HG03565 (cell line): Measurements from ENCODE around the gene SLC4A9.
"Not testable (repeated sequence)": the region's sequence is repeated elsewhere in the genome, so short reads cannot be mapped to it uniquely, and the experiment has no call there.

ENCODE experiments used
- ATAC-seq: cut with Tn5 transposase; IDR thresholded peaks from one replicate; pipeline ENCODE4 v1.9.1; 2021; ENCODE audit warnings: mild to moderate bottlenecking, moderate library complexity; ENCODE audit not compliant: unreplicated experiment

SLC4A9 gene

DNA sequence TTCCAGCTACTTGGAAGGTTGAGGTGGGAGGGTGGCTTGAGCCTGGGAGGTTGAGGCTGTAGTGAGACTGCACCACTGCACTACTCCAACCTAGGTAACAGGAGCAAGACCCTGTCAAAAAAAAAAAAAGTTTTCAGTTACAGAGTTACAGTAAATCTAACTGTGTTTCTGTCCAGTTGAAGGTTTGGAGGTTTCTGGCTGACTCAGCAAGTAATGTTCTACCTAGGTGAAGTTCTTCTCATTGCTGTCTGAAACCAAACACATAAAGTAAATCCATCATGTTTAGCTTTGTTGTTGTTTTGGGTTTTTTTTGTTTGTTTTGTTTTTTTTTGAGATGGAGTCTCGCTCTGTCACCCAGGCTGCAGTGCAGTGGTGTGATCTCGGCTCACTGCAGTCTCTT is 33.7 kb downstream of the SLC4A9 start:
- ATAC-seq, result no peak

DNA sequence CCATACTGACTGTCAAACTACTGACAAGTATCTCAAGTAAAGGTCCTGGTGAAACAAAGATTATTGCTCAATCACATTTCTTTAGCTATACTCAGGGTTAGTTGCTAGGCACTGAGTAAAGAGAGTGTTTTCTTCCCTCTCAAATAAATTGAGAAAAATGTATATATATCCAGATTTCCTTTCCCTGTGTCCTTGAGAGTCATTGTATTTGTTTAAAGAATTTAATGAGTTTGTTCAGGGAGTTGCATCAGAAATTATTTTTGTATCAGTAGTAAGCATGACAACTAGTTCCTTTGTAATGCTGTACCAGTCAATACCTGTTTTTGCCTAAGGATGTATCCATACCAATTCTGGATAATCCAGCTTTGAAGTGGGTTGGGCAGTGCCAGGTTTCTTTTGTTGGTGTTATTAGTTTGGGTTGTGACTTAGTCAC is 38.4 kb downstream of the SLC4A9 start:
- ATAC-seq, result no peak

DNA sequence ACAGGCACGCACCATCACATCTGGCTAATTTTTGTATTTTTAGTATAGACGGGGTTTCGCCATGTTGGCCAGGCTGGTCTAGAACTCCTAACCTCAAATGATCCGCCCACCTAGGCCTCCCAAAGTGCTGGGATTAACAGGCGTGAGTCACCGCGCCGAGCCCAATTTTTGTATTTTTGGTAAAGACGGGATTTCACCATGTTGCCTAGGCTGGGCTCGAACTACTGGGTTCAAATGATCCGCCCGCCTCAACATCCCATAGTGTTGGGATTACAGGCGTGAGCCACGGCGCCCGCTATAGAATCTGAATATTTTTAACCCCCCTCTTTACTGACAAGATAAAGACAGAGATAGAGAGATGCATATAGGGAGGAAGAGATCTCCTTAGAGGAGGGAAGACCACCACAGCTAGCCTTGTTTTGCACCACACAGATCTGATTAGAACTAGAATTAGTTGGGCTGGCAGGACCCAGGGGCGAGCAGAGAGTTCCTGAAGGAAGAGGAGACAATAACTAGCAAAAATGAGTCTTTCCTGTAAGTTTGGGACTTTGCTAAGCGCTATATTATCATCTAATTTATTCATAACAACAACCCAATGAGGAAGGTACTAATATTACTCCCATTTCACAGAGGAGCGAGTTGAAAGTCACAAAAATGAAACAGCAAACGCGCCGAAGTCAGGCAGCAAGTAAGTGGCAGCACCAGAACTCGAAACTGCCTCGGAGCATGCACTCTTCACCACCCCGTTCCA is 40.2 kb downstream of the SLC4A9 start:
- no peak for ATAC-seq

DNA sequence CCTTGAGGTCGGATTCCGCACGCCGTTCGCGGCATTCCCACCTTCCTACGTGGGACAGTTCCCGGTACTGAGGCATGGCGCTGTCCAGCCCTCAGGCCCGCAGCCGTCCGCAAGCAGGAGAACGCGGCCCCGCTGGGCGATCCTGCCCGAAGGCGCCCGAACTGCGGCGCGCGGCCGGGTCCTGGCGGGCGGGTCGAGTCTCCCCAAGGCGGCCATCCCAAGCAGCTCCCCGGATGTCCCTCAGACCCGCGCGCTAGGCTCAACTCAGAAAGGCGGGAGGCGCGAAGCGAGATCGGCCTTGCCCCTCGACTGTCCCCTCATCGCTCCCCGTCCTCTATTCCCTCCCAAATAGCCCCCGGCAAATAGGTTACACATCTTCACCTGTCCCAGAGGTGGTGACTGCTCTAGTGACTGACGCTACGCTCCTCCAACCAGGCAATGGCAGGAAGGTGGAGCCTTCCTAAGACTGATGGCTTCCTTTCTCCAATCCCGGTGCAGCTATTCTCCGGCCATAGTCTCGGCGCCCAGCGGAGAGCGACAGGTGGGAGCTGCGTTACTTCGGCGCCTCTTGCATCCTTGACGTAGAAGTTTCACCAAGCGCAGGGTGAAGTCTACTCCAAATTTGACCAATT is 40.9 kb downstream of the SLC4A9 start:
- ATAC-seq, result peak; percentile 52

DNA sequence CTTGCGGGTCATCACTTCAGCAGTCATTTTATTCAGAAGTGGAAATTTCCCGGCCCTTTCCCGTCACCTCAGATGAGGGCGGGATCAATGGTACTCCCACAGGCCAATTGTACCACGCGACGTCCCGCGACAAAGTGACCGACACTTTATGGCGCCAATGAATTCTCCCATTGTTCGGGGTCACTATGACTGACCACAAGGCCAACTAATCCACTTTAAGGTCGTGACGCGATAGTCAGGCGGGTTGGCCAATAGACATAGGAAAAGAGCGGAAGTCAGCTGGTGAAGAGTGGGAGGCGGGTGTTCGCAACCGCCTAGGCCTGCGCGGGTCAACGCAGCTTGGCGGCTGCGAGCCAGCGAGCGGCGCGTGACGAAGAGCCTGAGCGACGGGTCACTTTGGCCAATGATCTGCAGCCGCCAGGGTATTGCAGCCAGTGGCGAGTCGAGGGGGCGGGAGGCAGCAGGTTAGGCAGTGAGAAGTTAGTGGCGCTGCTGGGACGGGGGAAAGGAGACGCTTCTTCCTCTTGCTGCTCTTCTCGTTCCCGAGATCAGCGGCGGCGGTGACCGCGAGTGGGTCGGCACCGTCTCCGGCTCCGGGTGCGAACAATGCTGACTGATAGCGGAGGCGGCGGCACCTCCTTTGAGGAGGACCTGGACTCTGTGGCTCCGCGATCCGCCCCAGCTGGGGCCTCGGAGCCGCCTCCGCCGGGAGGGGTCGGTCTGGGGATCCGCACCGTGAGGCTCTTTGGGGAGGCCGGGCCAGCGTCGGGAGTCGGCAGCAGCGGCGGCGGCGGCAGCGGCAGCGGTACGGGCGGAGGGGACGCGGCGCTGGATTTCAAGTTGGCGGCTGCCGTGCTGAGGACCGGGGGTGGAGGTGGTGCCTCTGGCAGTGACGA is 41.6 kb downstream of the SLC4A9 start, which contains the start of gene ANKHD1:
ANKHD1 (plus strand) TSS at position 472 of the 896 bp plus-strand sequence; CDS start at position 607, 135 bp downstream.
- ATAC-seq, result peak; percentile 81

DNA sequence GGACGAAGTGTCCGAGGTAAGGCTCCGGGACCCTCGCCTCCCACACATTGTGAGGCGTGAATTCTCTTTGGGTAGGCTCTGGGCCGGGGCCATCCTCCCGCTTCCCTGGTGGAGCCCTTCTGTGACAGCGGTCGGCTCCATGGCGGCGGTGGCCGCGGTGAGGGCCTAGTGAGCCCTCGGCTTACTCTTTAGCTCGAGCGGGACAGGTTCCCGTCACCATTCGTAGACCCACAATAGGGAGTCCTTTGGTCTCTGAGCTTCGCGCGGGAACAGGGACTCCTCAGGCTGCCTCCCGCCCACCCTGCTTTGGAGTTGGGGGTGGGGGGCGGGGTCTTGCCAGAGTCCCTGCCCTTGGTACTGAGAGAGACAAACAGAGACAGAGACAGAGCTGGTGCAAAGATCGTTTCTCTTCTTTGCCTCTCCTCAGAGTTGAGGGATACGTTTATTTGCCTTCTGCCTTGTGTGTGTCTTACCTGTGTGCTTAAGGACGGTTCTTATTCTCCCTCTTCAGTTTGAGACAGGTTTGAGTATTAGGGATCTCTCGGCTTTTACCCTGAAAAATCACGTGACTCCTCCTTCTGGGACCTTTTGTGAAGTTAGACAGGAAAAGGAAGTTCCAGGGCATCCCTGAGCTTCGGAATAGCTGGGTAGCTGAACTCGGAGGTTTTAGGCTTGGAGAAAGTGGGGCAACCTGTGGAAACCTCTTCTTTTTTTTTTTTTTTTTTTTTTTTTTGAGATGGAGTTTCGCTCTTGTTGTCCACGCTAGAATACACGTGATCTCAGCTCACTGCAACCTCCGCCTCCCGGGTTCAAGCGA is 42.5 kb downstream of the SLC4A9 start:
- ATAC-seq, result no peak

DNA sequence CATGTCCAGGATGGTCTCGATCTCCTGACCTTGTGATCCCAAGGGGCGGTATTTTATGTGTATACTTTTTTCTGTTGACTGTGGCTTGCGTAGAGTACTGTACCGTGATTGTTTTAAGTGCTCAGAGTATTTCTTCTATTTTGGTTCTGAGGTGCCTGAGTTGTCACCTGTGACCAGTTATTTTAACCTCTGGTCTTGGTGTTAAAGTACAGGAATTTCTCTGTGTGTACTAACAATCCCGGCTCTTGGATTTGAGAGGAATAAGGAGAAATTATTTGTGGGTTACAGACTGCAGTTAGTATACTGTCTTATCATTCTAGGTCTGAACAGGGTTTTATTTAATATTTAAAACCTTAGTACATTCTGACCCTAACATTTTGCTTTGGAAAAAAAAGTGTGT is 43.6 kb downstream of the SLC4A9 start:
- ATAC-seq, result no peak

DNA sequence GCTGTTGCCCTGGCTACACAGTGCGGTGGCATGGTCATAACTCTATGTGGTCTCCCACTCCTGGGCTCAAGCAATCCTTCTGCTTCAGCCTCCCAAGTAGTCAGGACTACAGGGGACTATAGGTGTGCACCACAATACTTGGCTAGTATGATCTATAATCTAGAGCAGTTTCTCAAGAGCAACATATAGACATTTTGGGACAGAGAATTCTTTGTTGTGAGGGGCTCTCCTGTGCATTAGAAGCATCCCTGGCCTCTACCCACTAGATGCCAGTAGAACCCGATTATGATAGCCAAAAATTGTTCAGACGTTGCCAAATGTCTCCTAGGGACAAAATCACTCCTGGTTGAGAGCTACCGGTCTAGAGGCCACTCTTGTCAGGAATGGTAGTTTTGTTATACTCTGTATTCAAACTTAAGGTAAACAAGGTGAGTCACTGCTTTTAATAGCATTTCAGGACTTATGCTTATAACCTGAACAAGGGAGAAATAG is 48.8 kb downstream of the SLC4A9 start:
- no peak for ATAC-seq

DNA sequence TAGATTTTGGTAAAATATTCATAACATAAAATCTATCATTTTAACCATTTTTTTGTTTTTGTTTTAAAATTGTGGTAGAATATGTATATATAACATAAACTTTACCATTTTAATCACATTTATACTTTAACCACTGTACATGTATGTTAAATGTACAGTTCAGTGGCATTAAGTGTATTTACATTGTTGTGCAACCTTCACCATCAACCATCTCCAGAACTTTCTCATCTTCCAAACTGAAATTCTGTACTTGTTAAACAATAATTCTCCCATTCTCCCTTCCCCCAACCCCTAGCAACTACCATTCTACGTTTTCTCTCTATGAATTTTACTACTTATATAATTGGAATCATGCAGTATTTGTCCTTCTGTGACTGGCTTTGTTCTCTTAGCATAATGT is 53.2 kb downstream of the SLC4A9 start:
- ATAC-seq, result no peak

DNA sequence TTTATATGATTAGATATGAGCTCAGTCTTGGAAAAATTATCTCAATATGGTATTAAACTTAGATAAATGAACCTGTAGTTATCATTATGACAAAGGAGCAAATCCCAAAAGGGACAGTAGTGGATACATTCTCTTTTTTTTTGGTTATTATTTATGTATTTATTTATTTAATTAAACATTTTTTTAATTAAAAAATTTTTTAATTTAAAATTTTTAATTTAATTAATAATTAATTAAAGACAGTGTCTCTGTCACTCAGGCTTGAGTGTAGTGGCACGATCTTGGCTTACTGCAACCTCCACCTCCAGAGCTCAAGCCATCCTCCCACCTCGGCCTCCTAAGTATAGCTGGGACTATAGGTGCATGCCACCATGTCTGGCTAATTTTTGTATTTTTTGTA is 57.2 kb downstream of the SLC4A9 start:
- no peak for ATAC-seq

DNA sequence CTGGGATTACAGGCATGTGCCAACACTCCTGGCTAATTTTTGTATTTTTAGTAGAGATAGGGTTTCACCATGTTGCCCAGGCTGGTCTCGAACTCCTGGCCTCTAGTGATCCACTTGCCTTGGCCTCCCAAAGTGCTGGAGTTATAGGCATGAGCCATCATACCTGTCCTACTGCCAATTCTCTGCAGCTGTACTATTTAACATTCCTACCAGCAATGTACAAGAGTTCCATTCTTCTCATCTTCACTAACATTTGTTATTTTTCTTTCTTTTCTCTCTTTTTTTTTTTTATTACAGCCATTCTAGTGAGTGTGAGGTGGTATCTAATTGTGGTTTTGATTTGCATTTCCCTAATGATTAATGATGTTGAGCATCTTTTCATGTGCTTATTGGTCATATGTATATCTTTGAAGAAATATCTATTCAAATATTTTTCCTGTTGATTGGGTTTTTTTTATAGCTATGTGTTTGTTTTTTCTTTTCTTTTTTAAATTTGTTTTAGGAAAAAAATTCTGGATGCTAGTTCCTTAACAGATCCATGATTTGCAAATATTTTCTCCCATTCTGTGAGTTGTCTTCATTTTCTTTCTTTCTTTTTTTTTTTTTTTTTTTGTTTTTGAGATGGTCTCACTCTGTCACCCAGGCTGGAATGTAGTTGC is 59.0 kb downstream of the SLC4A9 start:
- no peak for ATAC-seq

DNA sequence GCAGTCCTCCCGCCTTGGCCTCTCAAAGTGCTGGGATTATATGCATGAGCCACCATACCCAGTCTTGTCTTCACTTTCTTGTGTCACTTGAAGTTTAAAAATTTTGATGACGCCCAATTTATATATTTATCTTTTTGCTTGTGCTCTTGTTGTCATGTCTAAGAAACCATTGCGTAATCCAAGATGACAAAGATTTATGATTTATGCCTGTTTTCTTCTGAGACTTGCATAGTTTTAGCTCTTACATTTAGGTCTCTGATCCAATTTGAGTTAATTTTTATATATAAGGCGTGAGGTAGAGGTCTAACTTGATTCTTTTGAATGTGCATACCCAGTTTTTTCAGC is 60.2 kb downstream of the SLC4A9 start:
- no peak for ATAC-seq

DNA sequence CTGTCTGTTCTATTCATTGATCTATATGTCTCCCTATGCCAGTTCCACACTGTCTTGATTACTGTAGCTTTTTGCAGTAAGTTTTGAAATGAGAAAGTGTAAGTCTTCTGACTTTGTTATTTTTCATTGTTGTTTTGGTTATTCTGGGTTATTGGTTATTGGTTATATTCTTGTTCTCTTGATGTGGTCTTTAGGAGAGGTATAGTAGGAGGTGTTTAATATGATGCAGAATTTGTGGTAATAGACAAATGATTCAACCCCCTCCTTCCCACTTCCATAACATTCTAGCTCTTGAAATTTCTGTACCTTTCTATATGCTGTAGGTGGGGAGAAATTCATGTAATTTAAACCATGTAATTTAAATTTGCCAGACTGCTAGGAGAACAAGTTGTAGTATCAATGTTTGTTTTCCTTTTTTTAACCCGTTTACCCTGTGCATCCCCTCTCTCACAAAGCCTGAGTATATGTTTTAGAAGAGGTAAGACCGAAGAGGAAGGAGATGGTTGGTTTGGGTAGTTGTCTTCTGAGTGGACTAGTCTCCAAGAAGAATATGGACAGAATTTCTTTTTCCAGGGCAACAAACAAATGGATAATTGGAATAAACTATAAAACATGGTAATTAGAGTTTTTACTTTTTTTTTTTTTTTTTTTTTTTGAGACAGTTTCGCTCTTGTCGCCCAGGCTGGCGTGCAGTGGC is 60.8 kb downstream of the SLC4A9 start:
- no peak for ATAC-seq

DNA sequence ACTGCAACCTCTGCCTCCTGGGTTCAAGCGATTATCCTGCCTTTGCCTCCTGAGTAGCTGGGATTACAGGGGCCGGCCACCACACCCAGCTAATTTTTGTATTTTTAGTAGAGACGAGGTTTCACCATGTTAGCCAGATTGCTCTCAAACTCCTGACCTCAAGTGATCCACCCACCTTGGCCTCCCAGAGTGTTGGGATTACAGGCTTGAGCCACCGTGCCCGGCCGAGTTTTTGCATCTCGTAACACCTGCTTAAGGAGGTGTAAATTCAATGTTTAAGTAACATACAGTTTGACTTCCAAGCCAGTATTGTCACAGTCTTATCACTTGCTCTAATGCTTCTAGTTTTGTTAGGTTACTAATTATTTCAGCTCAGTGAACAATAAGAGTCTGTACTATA is 61.4 kb downstream of the SLC4A9 start:
- not testable (repeated sequence) for ATAC-seq

DNA sequence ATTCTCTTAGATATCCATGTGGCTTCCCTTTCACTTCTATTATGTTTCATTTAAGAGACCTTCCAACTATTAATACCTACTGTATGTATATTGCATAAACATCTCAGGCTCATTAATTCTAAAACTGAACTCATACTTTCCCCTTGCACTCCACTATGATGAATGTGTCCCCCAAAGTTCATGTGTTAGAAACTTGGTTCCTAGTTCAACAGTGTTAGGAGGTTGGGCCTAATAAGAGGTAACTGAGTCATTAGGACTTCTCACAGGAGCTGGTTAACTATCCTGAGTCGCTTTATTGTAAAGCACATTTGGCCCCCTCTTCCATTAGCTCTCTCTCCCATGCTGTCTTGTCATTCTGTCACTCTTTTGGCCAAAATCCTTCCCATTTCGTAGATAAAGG is 63.6 kb downstream of the SLC4A9 start:
- ATAC-seq, result no peak

DNA sequence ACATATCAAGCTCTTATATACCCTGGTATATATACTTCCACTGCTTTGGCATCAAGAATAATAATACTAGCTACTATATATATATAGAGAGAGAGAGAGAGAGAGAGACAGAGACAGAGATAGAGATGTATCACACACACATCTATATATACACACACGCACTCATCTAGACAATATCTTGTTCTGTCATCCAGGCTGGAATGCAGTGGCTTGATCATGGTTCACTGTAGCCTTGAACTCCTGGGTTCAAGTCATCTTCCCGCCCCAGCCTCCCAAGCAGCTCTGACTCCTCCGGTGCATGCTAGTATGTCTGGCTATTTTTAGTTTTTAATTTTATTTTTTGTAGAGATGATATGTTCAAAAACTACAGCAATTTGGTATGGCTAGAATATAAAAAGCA is 64.1 kb downstream of the SLC4A9 start:
- ATAC-seq, result no peak
